OCI-LY1 (cell line): ENCODE measurements around the gene CCM2.

Experiments used
- H2AFZ ChIP-seq: fragments of 200-600 bp; sonication (generic), shearing (Covaris generic); 2 replicates; pipeline ENCODE4 v1.6.0; 2014; ENCODE audit warnings: antibody characterized with exemption, mild to moderate bottlenecking, low read length
- H3F3A ChIP-seq: fragments of 200-600 bp; sonication (generic), shearing (Covaris generic); 2 replicates; pipeline ENCODE4 v1.6.0; 2014; ENCODE audit warnings: mild to moderate bottlenecking, antibody characterized with exemption, low read length, moderate library complexity; ENCODE audit not compliant: insufficient read depth
- H3K27ac ChIP-seq: fragments of 200-600 bp; sonication (generic); 2 replicates; pipeline ENCODE4 v1.5.1; 2014; ENCODE audit warnings: low read length, mixed run types, mild to moderate bottlenecking, low read depth; ENCODE audit not compliant: poor library complexity, severe bottlenecking
- H3K27me3 ChIP-seq: fragments of 200-600 bp; sonication (generic); 2 replicates; pipeline ENCODE4 v1.6.0; 2014; ENCODE audit warnings: antibody characterized with exemption, mild to moderate bottlenecking, low read length, moderate library complexity; ENCODE audit not compliant: insufficient read depth
- H3K36me3 ChIP-seq: fragments of 200-600 bp; sonication (generic); 2 replicates; pipeline ENCODE4 v1.6.1; 2014; ENCODE audit warnings: mild to moderate bottlenecking, antibody characterized with exemption, low read length, moderate library complexity, mixed read lengths; ENCODE audit not compliant: insufficient read depth
- H3K4me1 ChIP-seq: fragments of 200-600 bp; sonication (generic); 2 replicates; pipeline ENCODE4 v1.5.1; 2014; ENCODE audit warnings: mild to moderate bottlenecking, low read length, moderate library complexity; ENCODE audit not compliant: insufficient read depth, severe bottlenecking
- H3K4me2 ChIP-seq: fragments of 200-600 bp; sonication (generic), shearing (Covaris generic); 2 replicates; pipeline ENCODE4 v1.6.1; 2014; ENCODE audit warnings: low read length
- H3K4me3 ChIP-seq: fragments of 200-600 bp; sonication (generic); 2 replicates; pipeline ENCODE4 v1.5.1; 2014; ENCODE audit warnings: low read length, low read depth, mild to moderate bottlenecking, mixed read lengths; ENCODE audit not compliant: poor library complexity, severe bottlenecking
- H3K79me2 ChIP-seq: fragments of 200-600 bp; shearing (Covaris generic); 2 replicates; pipeline ENCODE4 v1.6.1; 2016; ENCODE audit warnings: mixed run types, low read length, mixed read lengths; ENCODE audit not compliant: insufficient read depth
- H3K9ac ChIP-seq: fragments of 200-600 bp; sonication (generic), shearing (Covaris generic); 2 replicates; pipeline ENCODE4 v1.6.1; 2014; ENCODE audit warnings: mild to moderate bottlenecking, low read length, mixed read lengths
- H3K9me2 ChIP-seq: fragments of 200-600 bp; sonication (generic), shearing (Covaris generic); 2 replicates; pipeline ENCODE4 v1.6.1; 2014; ENCODE audit warnings: low read depth, mild to moderate bottlenecking, low read length, mixed read lengths
- H3K9me3 ChIP-seq: fragments of 200-600 bp; shearing (Covaris generic); 2 replicates; pipeline ENCODE4 v1.6.1; 2014; ENCODE audit warnings: low read length, mixed read lengths
- H4K20me1 ChIP-seq: fragments of 200-600 bp; sonication (generic), shearing (Covaris generic); 2 replicates; pipeline ENCODE4 v1.6.0; 2016; ENCODE audit warnings: mild to moderate bottlenecking, low read length; ENCODE audit not compliant: insufficient read depth
- EZH2 ChIP-seq: fragments of 200-600 bp; sonication (generic), shearing (Covaris generic); IDR thresholded peaks from 2 replicates; pipeline ENCODE4 v1.8.0; 2017; ENCODE audit warnings: borderline replicate concordance, mixed run types, mild to moderate bottlenecking, antibody characterized with exemption, low read length, moderate library complexity, mixed read lengths
- TF ChIP-seq, protein P1 (sequence below): fragments of 200-600 bp; sonication (generic), shearing (Covaris generic); IDR thresholded peaks from 2 replicates; pipeline ENCODE4 v1.5.1; 2017; ENCODE audit warnings: mild to moderate bottlenecking, antibody characterized with exemption, low read length, moderate library complexity, mixed read lengths

CCM2 gene

DNA sequence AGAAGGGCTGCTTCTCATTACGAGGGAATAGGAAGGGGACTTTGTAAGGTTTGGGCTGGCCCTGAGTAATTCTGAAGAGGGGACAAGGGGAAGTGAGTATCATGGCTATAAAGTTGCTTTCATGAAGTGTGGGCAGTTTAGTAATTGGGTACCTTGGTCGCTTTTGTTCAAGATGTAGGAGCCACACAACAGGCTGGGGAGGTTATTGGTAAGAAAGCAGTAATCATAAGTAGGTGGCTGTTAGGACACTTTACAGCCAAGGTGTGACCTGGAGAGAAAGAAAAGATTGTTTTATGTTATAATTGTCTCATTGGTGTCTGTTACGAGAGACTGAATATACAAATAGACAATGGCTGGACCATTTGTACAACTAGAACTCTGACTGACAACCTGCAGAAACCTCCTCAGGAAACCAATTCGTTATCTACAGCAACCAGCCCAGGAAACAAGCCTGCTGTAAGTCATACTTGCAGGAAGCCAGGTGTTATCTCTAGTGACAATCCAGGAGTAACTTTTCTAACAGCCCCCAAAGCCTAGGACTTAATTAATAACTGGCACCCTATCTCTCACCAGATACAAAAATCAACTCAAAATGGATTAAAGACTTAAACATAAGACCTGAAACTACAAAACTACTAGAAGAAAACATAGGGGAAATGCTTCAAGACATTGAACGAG, 5.0 kb upstream of the CCM2 start:
- H3K9ac ChIP-seq: peak overlapping the region; percentile 45
- H3F3A ChIP-seq: peaks cover 18% of the 10 kb centered on the region
- H3K27ac ChIP-seq: peak overlapping the region; percentile 93

DNA sequence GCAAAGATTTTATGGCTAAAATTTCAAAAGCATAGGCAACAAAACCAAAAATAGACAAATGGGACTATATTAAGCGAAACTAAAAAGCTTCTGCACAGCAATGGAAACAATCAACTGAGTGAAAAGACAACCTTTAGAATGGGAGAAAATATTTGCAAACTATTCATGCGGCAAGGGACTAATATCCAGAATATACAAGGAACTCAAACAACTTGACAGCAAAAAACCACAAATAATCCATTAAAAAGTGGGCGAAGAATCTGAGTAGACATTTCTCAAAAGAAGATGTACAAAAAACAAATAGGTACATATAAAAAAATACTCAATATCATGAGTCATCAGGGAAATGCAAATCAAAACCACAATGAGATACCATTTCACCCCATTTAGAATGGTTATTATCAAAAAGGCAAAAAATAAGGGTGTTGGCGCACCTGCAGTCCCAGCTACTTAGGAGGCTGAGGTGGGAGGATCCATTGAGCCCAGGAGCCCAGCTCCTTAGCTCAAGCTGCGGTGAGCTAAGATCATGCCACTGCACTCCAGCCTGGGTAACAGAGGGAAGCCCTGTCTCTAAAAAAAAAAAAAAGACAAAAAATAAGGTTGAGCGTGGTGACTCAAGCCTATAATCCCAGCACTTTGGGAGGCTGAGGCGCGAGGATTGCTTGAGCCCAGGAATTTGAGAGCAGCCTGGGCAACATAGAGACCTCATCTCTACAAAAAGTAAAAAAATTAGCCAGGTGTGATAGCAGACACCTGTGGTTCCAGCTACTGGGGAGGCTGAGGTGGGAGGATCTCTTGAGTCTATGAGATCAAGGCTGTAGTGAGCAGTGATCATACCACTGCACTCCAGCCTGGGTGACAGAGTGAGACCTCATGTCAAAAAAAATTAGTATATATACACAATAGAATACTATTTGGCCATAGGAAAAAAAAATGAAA, 4.2 kb upstream of the CCM2 start:
- Histone ChIP-seq H3K79me2 (peaks cover 4% of the 10 kb centered on the region), H3K4me1 (peaks cover 50% of the 10 kb centered on the region), H3K4me2 (peak overlapping the region; percentile 40), H3K9me3 (no peaks in the 10 kb centered on the region), H3F3A (peaks cover 18% of the 10 kb centered on the region), H3K4me3 (peak overlapping the region; percentile 1), H4K20me1 (no peaks in the 10 kb centered on the region), H3K9ac (peak overlapping the region; percentile 45), H3K27ac (peak overlapping the region; percentile 93), H3K36me3 (no peaks in the 10 kb centered on the region), H3K27me3 (no peaks in the 10 kb centered on the region), H2AFZ (no peak overlapping the region), H3K9me2 (no peaks in the 10 kb centered on the region)
- TF ChIP-seq, protein P1, sequence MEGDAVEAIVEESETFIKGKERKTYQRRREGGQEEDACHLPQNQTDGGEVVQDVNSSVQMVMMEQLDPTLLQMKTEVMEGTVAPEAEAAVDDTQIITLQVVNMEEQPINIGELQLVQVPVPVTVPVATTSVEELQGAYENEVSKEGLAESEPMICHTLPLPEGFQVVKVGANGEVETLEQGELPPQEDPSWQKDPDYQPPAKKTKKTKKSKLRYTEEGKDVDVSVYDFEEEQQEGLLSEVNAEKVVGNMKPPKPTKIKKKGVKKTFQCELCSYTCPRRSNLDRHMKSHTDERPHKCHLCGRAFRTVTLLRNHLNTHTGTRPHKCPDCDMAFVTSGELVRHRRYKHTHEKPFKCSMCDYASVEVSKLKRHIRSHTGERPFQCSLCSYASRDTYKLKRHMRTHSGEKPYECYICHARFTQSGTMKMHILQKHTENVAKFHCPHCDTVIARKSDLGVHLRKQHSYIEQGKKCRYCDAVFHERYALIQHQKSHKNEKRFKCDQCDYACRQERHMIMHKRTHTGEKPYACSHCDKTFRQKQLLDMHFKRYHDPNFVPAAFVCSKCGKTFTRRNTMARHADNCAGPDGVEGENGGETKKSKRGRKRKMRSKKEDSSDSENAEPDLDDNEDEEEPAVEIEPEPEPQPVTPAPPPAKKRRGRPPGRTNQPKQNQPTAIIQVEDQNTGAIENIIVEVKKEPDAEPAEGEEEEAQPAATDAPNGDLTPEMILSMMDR: no peak
- no peak for TF ChIP-seq EZH2

More for the DNA sequence above, 5.0 kb upstream of the CCM2 start:
- Histone ChIP-seq H3K27me3 (no peaks in the 10 kb centered on the region), H3K4me1 (peaks cover 50% of the 10 kb centered on the region), H4K20me1 (no peaks in the 10 kb centered on the region), H3K9me3 (no peaks in the 10 kb centered on the region), H2AFZ (no peak overlapping the region), H3K4me3 (peak overlapping the region; percentile 1), H3K79me2 (no peaks in the 10 kb centered on the region), H3K4me2 (peak overlapping the region; percentile 40), H3K36me3 (no peaks in the 10 kb centered on the region), H3K9me2 (no peaks in the 10 kb centered on the region)
- no peak for TF ChIP-seq EZH2
- TF ChIP-seq, protein P1: no peak

DNA sequence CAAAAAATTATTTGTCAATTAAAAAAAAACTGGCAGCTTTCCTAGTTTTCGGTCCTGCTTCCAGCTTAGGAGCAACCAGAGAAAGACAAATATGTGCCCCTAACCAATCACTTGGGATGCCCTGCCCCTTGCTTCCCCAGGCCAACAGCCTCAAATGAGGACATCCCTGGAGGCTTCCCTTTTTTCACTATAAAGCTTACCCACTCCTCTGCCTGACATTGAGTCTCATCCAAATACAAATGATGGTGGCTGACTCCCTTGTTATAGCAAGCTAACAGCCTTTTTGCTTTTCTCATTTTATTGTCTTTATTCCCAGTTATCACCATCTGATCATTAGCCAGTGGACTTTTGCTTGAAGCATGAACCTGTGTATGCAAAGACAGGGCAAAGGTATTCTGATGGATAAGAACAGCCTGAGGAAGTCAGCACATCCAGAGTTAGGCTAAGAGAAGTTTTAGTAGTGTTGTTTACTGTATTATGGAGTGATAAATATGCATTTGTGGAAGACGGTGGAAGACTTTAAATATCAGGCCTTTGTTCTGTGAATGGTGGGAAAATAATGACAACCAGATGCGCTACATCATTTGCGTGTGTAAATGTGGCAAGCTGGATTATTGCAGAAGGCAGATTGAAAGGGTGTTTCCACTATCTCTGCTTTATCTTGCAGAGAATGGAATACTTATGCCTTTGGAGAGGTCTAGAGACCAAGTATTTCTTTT, 1.7 kb upstream of the CCM2 start:
- H3K36me3 ChIP-seq: peaks cover 12% of the 10 kb centered on the region; the same call in 1 of the 2 replicates
- no peak for TF ChIP-seq EZH2
- TF ChIP-seq, protein P1: no peak
- no peaks in the 10 kb centered on the region for H3K27me3 ChIP-seq
- peaks cover 72% of the 10 kb centered on the region for H3K4me1 ChIP-seq
- H3K9me2 ChIP-seq: no peaks in the 10 kb centered on the region
- no peaks in the 10 kb centered on the region for H3K9me3 ChIP-seq
- no peak overlapping the region for H2AFZ ChIP-seq
- peak overlapping the region; percentile 97 for H3K4me2 ChIP-seq
- peak overlapping the region; percentile 93 for H3K27ac ChIP-seq
- H3K4me3 ChIP-seq: peak overlapping the region; percentile 88
- H4K20me1 ChIP-seq: no peaks in the 10 kb centered on the region
- peaks cover 18% of the 10 kb centered on the region for H3F3A ChIP-seq
- peak overlapping the region; percentile 96 for H3K9ac ChIP-seq
- peaks cover 27% of the 10 kb centered on the region for H3K79me2 ChIP-seq
